Esophagus muscularis mucosa (tissue), 4 donors: ENCODE data around the gene MBOAT1. TPM values are rescaled to one million over a fixed set of nuclear protein-coding genes. Genes with fewer than 3 reads are reported as not detected.

Source experiments
- DNase-seq: peaks from one replicate; pipeline ENCODE4 v3.0.0-alpha.2; 2017; ENCODE audit errors: extremely low spot score
- H3K27ac ChIP-seq, 4 donors: fragments of 200-600 bp; sonication (generic); replicated peaks in 1 of 4; 1 replicate in 3 of 4; 2 replicates in 1 of 4; pipeline ENCODE4 v1.5.1; 2016 to 2019; ENCODE audit warnings: mild to moderate bottlenecking in 1 of 4
- H3K27me3 ChIP-seq, 4 donors: fragments of 200-600 bp; sonication (generic); one replicate each; pipeline versions ENCODE4 v1.5.1 to v1.6.0; 2016 to 2019
- H3K36me3 ChIP-seq, 4 donors: fragments of 200-600 bp; sonication (generic); one replicate each; pipeline ENCODE4 v1.5.1; 2016 to 2019
- H3K4me1 ChIP-seq, 4 donors: fragments of 200-600 bp; sonication (generic); one replicate each; pipeline ENCODE4 v1.5.1; 2016 to 2019
- H3K4me3 ChIP-seq, 4 donors: fragments of 200-600 bp; sonication (generic); 1 replicate in 2 of 4; 2 replicates in 2 of 4; pipeline ENCODE4 v1.5.1; 2016 to 2019; ENCODE audit warnings: mild to moderate bottlenecking in 4 of 4, moderate library complexity in 1 of 4
- H3K9me3 ChIP-seq, 4 donors: fragments of 200-600 bp; sonication (generic); 1 replicate in 3 of 4; 2 replicates in 1 of 4; pipeline ENCODE4 v1.5.1; 2016 to 2019
- EP300 ChIP-seq: sonication (generic); formaldehyde crosslinking; IDR thresholded peaks from one replicate; pipeline ENCODE4 v1.6.1; 2017; ENCODE audit warnings: antibody characterized with exemption
- POLR2A ChIP-seq: fragments of 450-650 bp; IDR thresholded peaks from one replicate; pipeline ENCODE4 v1.6.1; 2017; ENCODE audit warnings: antibody characterized with exemption, moderate library complexity, mild to moderate bottlenecking, low read depth
- POLR2AphosphoS5 ChIP-seq, 2 donors: sonication (generic); formaldehyde crosslinking; IDR thresholded peaks; one replicate each; pipeline ENCODE4 v1.6.1; 2017; ENCODE audit warnings: antibody characterized with exemption in 2 of 2
- WGBS: methylation state at CpG from one replicate; pipeline ENCODE4 v1.1.5; 2018; 5-methylcytosine and 5-hydroxymethylcytosine counted together
- intact Hi-C: fragments of 100-400 bp; cut with DNase I; formaldehyde crosslinking; loops from one replicate; pipeline ENCODE4 v1.15.1; 2023
- total RNA-seq, 4 donors: library from RNA; depleted of rRNA; stranded (reverse); fragments of >200 nt; gene quantifications; one replicate each; pipeline versions ENCODE4 v1.1.0 to v1.2.1, GENCODE V29; 2016
- TF ChIP-seq, protein P1 (sequence below), 3 experiments: fragments of 200-600 bp in 2 of 3; fragments of 450-650 bp in 1 of 3; sonication (generic) in 2 of 3; IDR thresholded peaks; one replicate each; pipeline ENCODE4 v1.5.1; 2017 to 2019; ENCODE audit warnings: antibody characterized with exemption in 3 of 3, mild to moderate bottlenecking in 2 of 3, moderate library complexity in 1 of 3

Gene MBOAT1
- total RNA-seq, 4 donors from 2014 or later = 4.3 to 5.6 (median 4.7) TPM

DNA sequence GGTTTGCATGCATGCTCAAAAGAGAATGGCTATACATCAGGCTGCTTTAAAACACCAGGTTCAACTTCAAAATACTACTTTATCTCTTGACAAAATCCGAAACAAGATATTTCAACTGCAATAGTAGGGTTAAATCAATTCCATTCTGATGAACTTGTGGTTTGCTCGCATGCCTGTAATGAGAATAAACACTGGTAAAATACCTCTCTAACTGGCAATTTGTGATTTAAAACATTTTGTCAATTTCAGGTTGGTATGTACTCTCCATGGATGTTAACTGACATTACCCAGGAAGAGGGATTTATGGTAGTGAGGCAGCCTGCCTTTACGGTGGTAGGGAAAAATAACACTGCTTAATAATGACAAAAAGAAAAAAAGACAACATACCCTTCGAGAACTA lies 74.4 kb downstream of the MBOAT1 start:
- H3K4me1 ChIP-seq = no peaks in the 10 kb centered on the region
- TF ChIP-seq POLR2A (no peak), POLR2AphosphoS5 (IDR thresholded peaks at IDR 0.05) (no peak), EP300 (no peak)
- TF ChIP-seq, protein P1, sequence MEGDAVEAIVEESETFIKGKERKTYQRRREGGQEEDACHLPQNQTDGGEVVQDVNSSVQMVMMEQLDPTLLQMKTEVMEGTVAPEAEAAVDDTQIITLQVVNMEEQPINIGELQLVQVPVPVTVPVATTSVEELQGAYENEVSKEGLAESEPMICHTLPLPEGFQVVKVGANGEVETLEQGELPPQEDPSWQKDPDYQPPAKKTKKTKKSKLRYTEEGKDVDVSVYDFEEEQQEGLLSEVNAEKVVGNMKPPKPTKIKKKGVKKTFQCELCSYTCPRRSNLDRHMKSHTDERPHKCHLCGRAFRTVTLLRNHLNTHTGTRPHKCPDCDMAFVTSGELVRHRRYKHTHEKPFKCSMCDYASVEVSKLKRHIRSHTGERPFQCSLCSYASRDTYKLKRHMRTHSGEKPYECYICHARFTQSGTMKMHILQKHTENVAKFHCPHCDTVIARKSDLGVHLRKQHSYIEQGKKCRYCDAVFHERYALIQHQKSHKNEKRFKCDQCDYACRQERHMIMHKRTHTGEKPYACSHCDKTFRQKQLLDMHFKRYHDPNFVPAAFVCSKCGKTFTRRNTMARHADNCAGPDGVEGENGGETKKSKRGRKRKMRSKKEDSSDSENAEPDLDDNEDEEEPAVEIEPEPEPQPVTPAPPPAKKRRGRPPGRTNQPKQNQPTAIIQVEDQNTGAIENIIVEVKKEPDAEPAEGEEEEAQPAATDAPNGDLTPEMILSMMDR (IDR thresholded peaks at IDR 0.05) = no peak
- H3K9me3 ChIP-seq = no peaks in the 10 kb centered on the region
- no peak overlapping the region for H3K4me3 ChIP-seq
- DNase-seq = no peak
- intact Hi-C loops = no loop called here
- peaks cover 0 to 27% (median 14%) of the 10 kb centered on the region in 4 donors for H3K36me3 ChIP-seq
- no peak overlapping the region for H3K27ac ChIP-seq
- no peaks in the 10 kb centered on the region for H3K27me3 ChIP-seq
- 92% methylated on average over 4 of the region's 4 CpGs for WGBS

- Histone ChIP-seq H3K27me3 (no peaks in the 10 kb centered on the region), H3K4me3 (no peak overlapping the region), H3K9me3 (no peaks in the 10 kb centered on the region), H3K4me1 (no peaks in the 10 kb centered on the region), H3K27ac (no peak overlapping the region), H3K36me3 (peaks cover 0 to 21% (median 10%) of the 10 kb centered on the region in 4 donors)
- 77% methylated on average over 3 of the region's 3 CpGs for WGBS
- intact Hi-C loops = no loop called here
- DNase-seq = no peak
- TF ChIP-seq POLR2AphosphoS5 (IDR thresholded peaks at IDR 0.05) (no peak), POLR2A (no peak), EP300 (no peak)
- TF ChIP-seq, protein P1 (IDR thresholded peaks at IDR 0.05) = no peak
Measured at GRCh38 chr6:20137240-20137639, 75.0 kb downstream of the MBOAT1 start.

GRCh38 chr6:20135677-20136268 lies 76.5 kb downstream of the MBOAT1 start:
- H3K27me3 ChIP-seq = no peaks in the 10 kb centered on the region
- intact Hi-C loops = no loop called here
- peaks cover 0 to 10% (median 3%) of the 10 kb centered on the region in 4 donors for H3K36me3 ChIP-seq
- TF ChIP-seq POLR2A = no peak
- no peak for TF ChIP-seq POLR2AphosphoS5 (IDR thresholded peaks at IDR 0.05)
- TF ChIP-seq EP300 = no peak
- no peak overlapping the region for H3K27ac ChIP-seq
- DNase-seq = no peak
- 85% methylated on average over 6 of the region's 6 CpGs for WGBS
- H3K9me3 ChIP-seq = no peaks in the 10 kb centered on the region
- no peaks in the 10 kb centered on the region for H3K4me1 ChIP-seq
- no peak overlapping the region for H3K4me3 ChIP-seq

GRCh38 chr6:20134613-20135012 lies 77.7 kb downstream of the MBOAT1 start:
- WGBS = 93% methylated on average over 1 of the region's 1 CpG
- H3K9me3 ChIP-seq = no peaks in the 10 kb centered on the region

More at GRCh38 chr6:20134613-20135012, 77.7 kb downstream of the MBOAT1 start:
- Histone ChIP-seq H3K4me3 (no peak overlapping the region), H3K4me1 (peaks cover 0 to 10% (median 0%) of the 10 kb centered on the region in 4 donors), H3K27me3 (no peaks in the 10 kb centered on the region), H3K36me3 (peaks cover 0 to 1% (median 0%) of the 10 kb centered on the region in 4 donors), H3K27ac (no peak overlapping the region)
- intact Hi-C loops = no loop called here
- no peak for DNase-seq
- TF ChIP-seq POLR2A (no peak), EP300 (no peak), POLR2AphosphoS5 (IDR thresholded peaks at IDR 0.05) (no peak)
- TF ChIP-seq, protein P1 (IDR thresholded peaks at IDR 0.05) = no peak
